MM.1S (cell line): Measurements from ENCODE around the gene GPR107.

Experiments used
- DNase-seq: peaks from one replicate; pipeline ENCODE4 v3.0.0-alpha.2; 2015
- H2AFZ ChIP-seq: fragments of 300-600 bp; sonication (generic); 2 replicates; pipeline ENCODE4 v1.6.0; 2016; ENCODE audit warnings: antibody characterized with exemption, low read length
- H3F3A ChIP-seq: fragments of 300-600 bp; sonication (generic); 2 replicates; pipeline ENCODE4 v1.6.1; 2016; ENCODE audit warnings: mild to moderate bottlenecking, antibody characterized with exemption, low read length, moderate library complexity, mixed read lengths; ENCODE audit not compliant: insufficient read depth
- H3K27ac ChIP-seq: fragments of 300-600 bp; sonication (generic); 2 replicates; pipeline ENCODE4 v1.5.1; 2016; ENCODE audit warnings: mild to moderate bottlenecking, low read length
- H3K27me3 ChIP-seq: fragments of 300-600 bp; sonication (generic); replicated peaks from 2 replicates; pipeline ENCODE4 v1.6.0; 2016; ENCODE audit warnings: low read length; ENCODE audit not compliant: insufficient read depth
- H3K36me3 ChIP-seq: fragments of 300-600 bp; sonication (generic); replicated peaks from 2 replicates; pipeline ENCODE4 v1.6.1; 2016; ENCODE audit warnings: mild to moderate bottlenecking, low read length, mixed read lengths; ENCODE audit not compliant: insufficient read depth
- H3K4me1 ChIP-seq: fragments of 300-600 bp; sonication (generic); 2 replicates; pipeline ENCODE4 v1.6.1; 2016; ENCODE audit warnings: low read length, mixed read lengths
- H3K4me2 ChIP-seq: fragments of 300-600 bp; sonication (generic); 2 replicates; pipeline ENCODE4 v1.6.0; 2016; ENCODE audit warnings: low read depth, low read length
- H3K4me3 ChIP-seq: fragments of 300-600 bp; sonication (generic); 2 replicates; pipeline ENCODE4 v1.5.1; 2016; ENCODE audit warnings: low read length, mixed read lengths
- H3K79me2 ChIP-seq: fragments of 300-600 bp; sonication (generic); 2 replicates; pipeline ENCODE4 v1.6.1; 2016; ENCODE audit warnings: mixed run types, low read length, mixed read lengths
- H3K9ac ChIP-seq: fragments of 300-600 bp; sonication (generic); 2 replicates; pipeline ENCODE4 v1.6.1; 2016; ENCODE audit warnings: low read length, mixed read lengths
- H3K9me2 ChIP-seq: fragments of 300-600 bp; sonication (generic); replicated peaks from 2 replicates; pipeline ENCODE4 v1.6.1; 2016; ENCODE audit warnings: mild to moderate bottlenecking, low read length, mixed read lengths; ENCODE audit not compliant: insufficient read depth
- H3K9me3 ChIP-seq: fragments of 300-600 bp; sonication (generic); replicated peaks from 2 replicates; pipeline ENCODE4 v1.6.1; 2016; ENCODE audit warnings: mild to moderate bottlenecking, low read length, mixed read lengths; ENCODE audit not compliant: insufficient read depth
- H4K20me1 ChIP-seq: fragments of 300-600 bp; sonication (generic); 2 replicates; pipeline ENCODE4 v1.6.1; 2016; ENCODE audit warnings: mild to moderate bottlenecking, low read length, moderate library complexity, mixed read lengths; ENCODE audit not compliant: insufficient read depth
- CTCF ChIP-seq: fragments of 300-600 bp; sonication (generic); IDR thresholded peaks from 2 replicates; pipeline ENCODE4 v1.5.1; 2016; ENCODE audit warnings: antibody characterized with exemption, low read length, mixed read lengths
- EZH2 ChIP-seq: fragments of 300-600 bp; sonication (generic); optimal IDR thresholded peaks from 2 replicates; pipeline ENCODE3; 2017; ENCODE audit warnings: low read depth, mild to moderate bottlenecking, antibody characterized with exemption, low read length, mixed read lengths
- EZH2phosphoT487 ChIP-seq: fragments of 300-600 bp; sonication (generic); IDR thresholded peaks from 2 replicates; pipeline ENCODE4 v1.6.1; 2018; ENCODE audit warnings: antibody characterized with exemption, low read length

Gene GPR107

DNA sequence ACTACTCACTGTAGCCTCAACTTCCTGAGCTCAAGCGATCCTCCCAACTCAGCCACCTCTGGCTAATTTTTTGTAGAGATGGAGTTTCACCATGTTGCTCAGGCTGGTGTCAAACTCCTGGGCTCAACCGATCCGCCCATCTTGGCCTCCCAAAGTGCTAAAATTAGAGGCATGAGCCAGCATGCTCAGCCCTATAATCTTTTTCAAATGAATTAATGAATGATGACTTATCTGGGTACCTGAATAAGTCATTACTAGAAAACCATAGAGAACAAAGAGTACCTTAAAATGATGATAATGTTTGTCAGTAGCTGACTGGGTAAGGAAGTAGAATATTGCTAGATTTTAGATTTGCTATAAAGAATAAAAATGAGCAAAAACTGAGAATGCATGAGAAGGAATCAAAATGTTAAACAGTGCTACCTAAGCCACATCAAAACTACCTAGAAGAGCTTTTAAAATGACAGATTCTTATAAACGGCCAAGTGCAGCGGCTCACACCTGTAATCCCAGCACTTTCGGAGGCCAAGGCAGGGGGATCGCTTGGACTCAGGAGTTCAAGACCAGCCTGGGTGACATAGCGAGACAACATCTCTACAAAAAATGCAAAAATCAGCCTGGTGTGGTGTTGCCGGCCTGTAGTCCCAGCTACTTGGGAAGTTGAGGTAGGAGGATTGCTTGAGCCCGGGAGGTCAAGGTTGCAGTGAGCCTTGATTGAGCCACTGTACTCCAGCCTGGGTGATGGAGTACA is 24.3 kb upstream of the GPR107 start:
- no peak for TF ChIP-seq CTCF
- no peak for TF ChIP-seq EZH2phosphoT487
- no peak for TF ChIP-seq EZH2
- Histone ChIP-seq H3K9me2 (no peaks in the 10 kb centered on the region), H3K4me3 (no peak overlapping the region), H3K27me3 (no peaks in the 10 kb centered on the region), H3K4me2 (no peak overlapping the region), H3F3A (no peaks in the 10 kb centered on the region), H3K4me1 (0 out of 2 replicates have a peak, but pooled peaks cover 3% of the 10 kb centered on the region), H3K9ac (no peak overlapping the region), H4K20me1 (no peaks in the 10 kb centered on the region), H3K27ac (no peak overlapping the region), H3K79me2 (peaks cover 46% of the 10 kb centered on the region), H3K36me3 (no peaks in the 10 kb centered on the region), H2AFZ (no peak overlapping the region), H3K9me3 (no peaks in the 10 kb centered on the region)
- DNase-seq = no peak

GRCh38 chr9:130030651-130031127 is 23.0 kb upstream of the GPR107 start:
- Histone ChIP-seq H4K20me1 (no peaks in the 10 kb centered on the region), H3K9ac (no peak overlapping the region), H3K4me3 (no peak overlapping the region), H3F3A (no peaks in the 10 kb centered on the region), H3K4me2 (no peak overlapping the region), H3K9me3 (no peaks in the 10 kb centered on the region), H3K9me2 (no peaks in the 10 kb centered on the region), H3K27ac (no peak overlapping the region), H3K36me3 (no peaks in the 10 kb centered on the region), H3K27me3 (no peaks in the 10 kb centered on the region), H3K4me1 (0 out of 2 replicates have a peak, but pooled peaks cover 3% of the 10 kb centered on the region), H3K79me2 (peaks cover 46% of the 10 kb centered on the region), H2AFZ (no peak overlapping the region)
- DNase-seq = no peak
- TF ChIP-seq CTCF = no peak
- TF ChIP-seq EZH2 = no peak
- TF ChIP-seq EZH2phosphoT487 = no peak

DNA sequence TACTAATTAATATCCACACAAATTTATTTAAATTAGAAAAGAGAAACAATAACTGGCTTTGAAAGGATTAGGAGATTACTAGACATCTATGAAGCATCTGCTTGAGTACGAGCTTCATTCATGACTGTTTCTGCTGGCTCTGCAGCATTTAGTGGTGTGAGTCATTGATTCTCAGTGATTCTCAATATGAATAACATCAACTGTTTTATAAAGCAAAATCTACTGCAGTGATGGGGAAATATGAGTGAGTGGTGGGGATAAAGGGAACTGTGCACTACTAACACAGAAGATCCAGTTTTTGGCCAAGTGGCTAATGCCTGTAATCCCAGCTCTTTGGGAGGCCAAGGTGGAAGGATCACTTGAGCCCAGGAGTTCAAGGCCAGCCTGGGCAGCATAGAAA is 19.1 kb upstream of the GPR107 start:
- H3K79me2 ChIP-seq = peaks cover 50% of the 10 kb centered on the region
- H3K4me3 ChIP-seq = no peak overlapping the region
- no peaks in the 10 kb centered on the region for H3K36me3 ChIP-seq
- H3K9ac ChIP-seq = no peak overlapping the region
- H3F3A ChIP-seq = peaks cover 2% of the 10 kb centered on the region
- H3K9me2 ChIP-seq = no peaks in the 10 kb centered on the region
- no peak for DNase-seq
- no peak overlapping the region for H3K27ac ChIP-seq
- no peaks in the 10 kb centered on the region for H3K27me3 ChIP-seq
- H3K4me1 ChIP-seq = peaks cover 6% of the 10 kb centered on the region; the same call in 1 of the 2 replicates
- no peak overlapping the region for H3K4me2 ChIP-seq
- H2AFZ ChIP-seq = no peak overlapping the region
- no peaks in the 10 kb centered on the region for H4K20me1 ChIP-seq
- TF ChIP-seq EZH2 (no peak), CTCF (no peak), EZH2phosphoT487 (no peak)
- no peaks in the 10 kb centered on the region for H3K9me3 ChIP-seq
